Spleen (tissue), 7 donors: Measurements from ENCODE around the gene EP400.

Experiments
- CTCF ChIP-seq, 11 experiments: fragments of 200-600 bp in 7 of 11; fragments of 450-650 bp in 4 of 11; sonication (generic) in 4 of 11; IDR thresholded peaks in 8 of 11; conservative IDR thresholded peaks in 3 of 11; 1 replicate in 7 of 11; 2 replicates in 4 of 11; pipeline versions ENCODE4 v1.4.0 to v1.8.0; 2016 to 2021; ENCODE audit warnings: antibody characterized with exemption in 11 of 11, inconsistent platforms in 4 of 11, mild to moderate bottlenecking in 1 of 11
- POLR2A ChIP-seq, 3 donors: fragments of 450-650 bp; IDR thresholded peaks; one replicate each; pipeline ENCODE4 v1.5.1; 2017; ENCODE audit warnings: antibody characterized with exemption in 3 of 3, mild to moderate bottlenecking in 1 of 3
- POLR2AphosphoS5 ChIP-seq, 3 donors: sonication (generic); formaldehyde crosslinking; IDR thresholded peaks; one replicate each; pipeline ENCODE4 v1.5.1; 2017; ENCODE audit warnings: antibody characterized with exemption in 3 of 3
- donor health status: DM: no; HTN: no; CAD: no; lungs with moderate emphysema.
- donor health status: DM: no; HTN: no; CAD: no.
- donor health status: DM: no; HTN: no; CAD: no.

- TF ChIP-seq CTCF (IDR thresholded peaks at IDR 0.05 in 8 of 11, conservative IDR thresholded peaks at IDR 0.05 in 3 of 11) (no peak), POLR2A (IDR thresholded peaks at IDR 0.05) (no peak), POLR2AphosphoS5 (IDR thresholded peaks at IDR 0.05) (peak in 1 of 3 donors; percentile 14)
Observed at GRCh38 chr12:132053338-132054330, 103.9 kb downstream of the EP400 start.
